ENCODE measurements around the gene TECR. TPM values are rescaled to one million over a fixed set of nuclear protein-coding genes. Genes with fewer than 3 reads are reported as not detected.

The TECR gene
- total and polyA plus RNA-seq, 2 of the 4 experiments (the other 2 are of a cell fraction): 46.2 to 81.2 TPM

GRCh38 chr19:14565765-14566711 lies 36.6 kb downstream of the TECR start:
- Histone ChIP-seq H2BK120ac (ENCODE audit: low read depth, low read length) (no peak overlapping the region), H2BK5ac (ENCODE audit: low read depth, low read length, poor library complexity, severe bottlenecking) (no peak overlapping the region), H3K23ac (ENCODE audit: low read depth, low read length) (no peak overlapping the region), H3K9ac (ENCODE audit: low read depth, low read length) (no peak overlapping the region), H3K14ac (replicated peaks; ENCODE audit: low read depth, low read length) (no peak overlapping the region), H3K4ac (ENCODE audit: low read depth, low read length) (no peak overlapping the region), H3K18ac (ENCODE audit: low read depth, low read length) (no peak overlapping the region), H3K27me3 (ENCODE audit: control insufficient read depth, insufficient read depth, low read length) (no peaks in the 10 kb centered on the region), H2BK15ac (ENCODE audit: low read depth, low read length) (no peak overlapping the region), H2AFZ (replicated peaks; ENCODE audit: low read length, poor library complexity) (no peak overlapping the region), H3K4me3 (ENCODE audit: insufficient read depth, low read depth, low read length) (no peak overlapping the region), H3K56ac (ENCODE audit: extremely low read depth, insufficient read depth, low read length) (no peak overlapping the region), H4K20me1 (ENCODE audit: insufficient read depth, low read length) (0 out of 2 replicates have a peak, but pooled peaks cover 4% of the 10 kb centered on the region), H3K9me1 (ENCODE audit: insufficient read depth, low read length) (0 out of 2 replicates have a peak, but pooled peaks cover 5% of the 10 kb centered on the region), H2AK5ac (ENCODE audit: low read depth, low read length) (no peak overlapping the region), H4K91ac (ENCODE audit: insufficient read depth, low read depth, low read length) (no peak overlapping the region), H3K27ac (ENCODE audit: insufficient read depth, low read length) (no peak overlapping the region), H3K9me3 (ENCODE audit: control insufficient read depth, insufficient read depth, low read length) (no peaks in the 10 kb centered on the region), H3K79me1 (ENCODE audit: low read depth in 1 of 2, low read length in 2 of 2) (peaks cover 15 to 30% of the 10 kb centered on the region in 2 experiments), H2BK20ac (ENCODE audit: low read depth, low read length) (no peak overlapping the region), H4K5ac (ENCODE audit: low read depth, low read length) (no peak overlapping the region), H2AK9ac (replicated peaks; ENCODE audit: low read depth, low read length, poor library complexity) (no peak overlapping the region), H3K4me2 (ENCODE audit: low read depth, low read length) (no peak overlapping the region), H3K36me3 (ENCODE audit: control insufficient read depth, insufficient read depth, low read length) (peaks cover 17% of the 10 kb centered on the region), H4K8ac (ENCODE audit: low read depth in 2 of 2, low read length in 2 of 2) (no peak overlapping the region), H3K4me1 (ENCODE audit: control insufficient read depth, insufficient read depth, low read length) (peaks cover 7% of the 10 kb centered on the region; the same call in 1 of the 2 replicates)
- 74% methylated on average over 8 of the region's 31 CpGs; no CpG with 5 or more reads in 1 of the 2 experiments for WGBS, 2 experiments (ENCODE audit: extremely low coverage in 2 of 2, insufficient read length in 1 of 2)
- DNase-seq (no peak), ATAC-seq (ENCODE audit: low read depth) (no peak)
- no TSS peak for BruUV-seq (replicated peaks)
- ChIA-PET CTCF (no interaction called here), POLR2A (ENCODE audit: unreplicated experiment) (no interaction called here)
- in situ Hi-C loops (cut with MboI; ENCODE audit: low sequenced_read_pairs) (loop anchor here (25.0 kb wide), 1 partner anchor 871 kb away; the partner anchor contains the start of gene WIZ), dilution Hi-C loops (cut with HindIII; ENCODE audit: low sequenced_read_pairs, unreplicated experiment) (no loop called here), intact Hi-C loops (cut with micrococcal nuclease) (no loop called here)
- TF ChIP-seq CHD1 (IDR thresholded peaks at IDR 0.05; ENCODE audit: low read depth, low read length): no peak
- no peak for TF ChIP-seq CEBPB (IDR thresholded peaks at IDR 0.05; ENCODE audit: low read depth, low read length)
- no peak for TF ChIP-seq BHLHE40 (IDR thresholded peaks at IDR 0.05; ENCODE audit: low read depth, low read length)
- TF ChIP-seq, protein P1, sequence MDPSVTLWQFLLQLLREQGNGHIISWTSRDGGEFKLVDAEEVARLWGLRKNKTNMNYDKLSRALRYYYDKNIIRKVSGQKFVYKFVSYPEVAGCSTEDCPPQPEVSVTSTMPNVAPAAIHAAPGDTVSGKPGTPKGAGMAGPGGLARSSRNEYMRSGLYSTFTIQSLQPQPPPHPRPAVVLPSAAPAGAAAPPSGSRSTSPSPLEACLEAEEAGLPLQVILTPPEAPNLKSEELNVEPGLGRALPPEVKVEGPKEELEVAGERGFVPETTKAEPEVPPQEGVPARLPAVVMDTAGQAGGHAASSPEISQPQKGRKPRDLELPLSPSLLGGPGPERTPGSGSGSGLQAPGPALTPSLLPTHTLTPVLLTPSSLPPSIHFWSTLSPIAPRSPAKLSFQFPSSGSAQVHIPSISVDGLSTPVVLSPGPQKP (IDR thresholded peaks at IDR 0.05; ENCODE audit: borderline replicate concordance, low read depth, low read length): no peak
- TF ChIP-seq NFE2L2 (IDR thresholded peaks at IDR 0.05; ENCODE audit: low read depth, low read length): no peak
- no peak for TF ChIP-seq MXI1 (IDR thresholded peaks at IDR 0.05; ENCODE audit: borderline replicate concordance, low read depth, low read length)
- TF ChIP-seq MAFK (IDR thresholded peaks at IDR 0.05; ENCODE audit: low read depth, low read length): no peak
- no peak for TF ChIP-seq CTCF (conservative IDR thresholded peaks at IDR 0.05; ENCODE audit: low read depth, low read length)
- TF ChIP-seq FOS (IDR thresholded peaks at IDR 0.05; ENCODE audit: low read depth, low read length): no peak
- TF ChIP-seq RAD21 (IDR thresholded peaks at IDR 0.05; ENCODE audit: low read length): no peak
- TF ChIP-seq RFX5 (IDR thresholded peaks at IDR 0.05; ENCODE audit: low read depth, low read length): no peak
- TF ChIP-seq, protein P2, sequence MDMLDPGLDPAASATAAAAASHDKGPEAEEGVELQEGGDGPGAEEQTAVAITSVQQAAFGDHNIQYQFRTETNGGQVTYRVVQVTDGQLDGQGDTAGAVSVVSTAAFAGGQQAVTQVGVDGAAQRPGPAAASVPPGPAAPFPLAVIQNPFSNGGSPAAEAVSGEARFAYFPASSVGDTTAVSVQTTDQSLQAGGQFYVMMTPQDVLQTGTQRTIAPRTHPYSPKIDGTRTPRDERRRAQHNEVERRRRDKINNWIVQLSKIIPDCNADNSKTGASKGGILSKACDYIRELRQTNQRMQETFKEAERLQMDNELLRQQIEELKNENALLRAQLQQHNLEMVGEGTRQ (IDR thresholded peaks at IDR 0.05; ENCODE audit: low read depth, low read length): no peak
- TF ChIP-seq RCOR1 (IDR thresholded peaks at IDR 0.05; ENCODE audit: insufficient replicate concordance, low read length): no peak
- TF ChIP-seq SMC3 (IDR thresholded peaks at IDR 0.05; ENCODE audit: low read depth, low read length): no peak

Measured in IMR-90 (cell line).